GM18517 (cell line): ENCODE measurements around the gene RRM2.
"Not testable (repeated sequence)": the region's sequence is repeated elsewhere in the genome, so short reads cannot be mapped to it uniquely, and the experiment has no call there.

ENCODE experiments used
- ATAC-seq: cut with Tn5 transposase; IDR thresholded peaks from one replicate; pipeline ENCODE4 v1.9.1; 2021; ENCODE audit warnings: mild to moderate bottlenecking, moderate library complexity; ENCODE audit not compliant: unreplicated experiment

The RRM2 gene

GRCh38 chr2:10132043-10132575, 9.6 kb downstream of the RRM2 start:
- no peak for ATAC-seq

DNA sequence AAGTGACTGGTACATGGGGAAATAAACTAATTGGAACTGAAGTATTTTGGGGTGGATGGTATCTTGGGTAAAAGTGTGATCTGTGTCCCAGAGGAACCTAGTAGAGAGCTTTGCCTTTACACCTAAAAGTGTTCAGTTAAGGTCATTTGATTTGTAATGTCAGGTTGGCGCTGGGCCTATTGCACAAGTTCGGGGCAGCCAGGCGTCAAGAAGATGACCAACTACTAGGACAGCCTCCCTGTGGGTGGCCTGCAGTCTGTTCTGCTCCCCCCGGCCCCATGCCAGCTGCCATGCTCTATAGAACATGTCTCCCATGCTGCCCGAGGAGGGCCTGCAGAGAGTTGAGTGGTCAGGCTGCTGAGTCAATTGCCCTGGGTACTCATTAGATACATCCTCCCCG, 10.1 kb downstream of the RRM2 start:
- no peak for ATAC-seq

DNA sequence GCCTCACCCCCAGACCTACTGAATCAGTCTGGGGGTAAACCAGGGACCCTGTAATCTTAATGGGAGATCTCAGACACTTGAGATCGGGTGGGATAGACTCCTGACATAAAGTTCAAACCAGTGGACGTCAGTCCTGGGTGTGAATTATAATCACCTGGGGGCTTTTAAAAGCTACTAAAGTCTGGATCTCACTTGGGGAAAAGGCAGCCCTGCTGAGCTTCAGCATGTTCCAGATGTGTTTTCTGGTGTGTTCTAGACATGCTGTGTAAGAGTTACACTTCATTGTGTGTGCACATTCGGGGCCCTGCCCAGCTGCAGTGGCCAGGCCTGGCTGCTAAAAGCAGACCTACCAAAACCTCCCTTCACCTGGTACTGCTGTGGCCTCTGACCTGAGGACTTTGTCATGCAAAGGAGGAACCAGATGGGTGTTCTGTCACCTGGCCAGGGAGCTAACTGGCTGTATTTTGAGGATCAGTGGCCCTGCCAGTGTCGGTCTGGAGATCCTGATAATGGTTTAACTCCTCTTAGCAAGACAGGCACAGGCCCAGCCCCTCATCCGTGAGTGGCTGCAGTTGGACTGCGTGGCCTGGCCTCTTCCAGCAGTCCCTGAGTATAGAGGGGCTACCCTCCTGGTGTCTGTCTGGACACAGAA, 10.6 kb downstream of the RRM2 start:
- no peak for ATAC-seq

GRCh38 chr2:10135296-10136089, 13.0 kb downstream of the RRM2 start:
- no peak for ATAC-seq

DNA sequence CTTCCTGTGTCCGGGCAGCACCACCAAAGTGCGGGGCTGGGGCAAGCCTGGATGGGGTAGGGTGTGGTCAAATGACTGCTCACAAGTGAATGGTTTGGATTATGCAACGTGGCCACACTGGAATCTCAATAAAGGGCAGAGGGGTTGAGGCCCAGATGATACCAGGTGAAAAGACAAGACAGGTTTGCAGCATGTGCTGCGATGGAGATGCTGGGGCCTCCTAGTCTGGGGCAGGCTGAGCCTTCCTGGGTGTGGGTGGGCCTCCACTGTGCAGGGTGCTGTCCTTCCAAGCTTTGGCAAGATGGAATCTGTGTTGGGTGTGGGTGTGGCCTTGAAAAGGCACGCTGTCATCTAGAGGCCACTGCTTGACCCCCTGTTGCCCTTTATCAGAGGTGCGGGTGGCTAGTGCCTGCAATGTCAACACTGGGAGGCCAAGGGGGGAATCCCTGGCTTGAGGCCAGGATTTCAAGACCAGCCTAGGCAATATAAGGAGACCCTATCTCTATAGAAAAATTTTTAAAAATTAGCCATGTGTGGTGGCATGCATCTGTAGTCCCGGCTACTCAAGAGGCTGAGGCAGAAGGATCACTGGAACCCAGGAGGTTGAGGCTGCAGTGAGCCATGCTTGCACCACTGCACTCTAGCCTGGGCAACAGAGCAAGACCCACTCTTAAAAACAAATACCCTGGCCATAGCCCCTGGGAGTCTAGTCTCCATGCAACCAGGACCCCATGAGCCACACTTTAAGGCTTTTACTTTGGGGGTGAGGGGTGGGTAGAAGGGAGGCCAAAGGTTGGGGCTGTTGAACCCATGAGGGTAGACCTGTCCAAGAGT, 13.8 kb downstream of the RRM2 start:
- no peak for ATAC-seq

- ATAC-seq = no peak
These were observed 14.7 kb downstream of the RRM2 start for GRCh38 chr2:10137053-10137843.

DNA sequence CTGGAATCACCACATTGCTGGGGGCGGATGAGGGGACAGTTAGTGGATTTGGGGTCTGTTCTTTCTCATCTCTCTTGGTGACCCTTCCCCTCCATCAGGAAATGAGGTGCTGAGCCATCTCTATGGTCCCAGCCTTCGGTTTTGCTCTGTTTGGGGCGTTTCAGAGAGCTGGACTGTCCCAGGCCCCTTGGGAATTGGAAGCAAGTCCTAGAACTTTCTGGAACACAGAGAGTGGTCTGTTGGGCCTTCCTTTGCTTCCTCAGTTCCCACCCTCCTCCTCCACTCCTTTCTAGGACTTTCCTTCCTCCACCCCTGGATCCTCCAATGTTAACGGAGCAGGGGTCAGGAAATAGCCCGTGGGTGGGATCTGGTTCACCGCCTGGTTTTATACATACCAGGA, 17.0 kb downstream of the RRM2 start:
- ATAC-seq = no peak

DNA sequence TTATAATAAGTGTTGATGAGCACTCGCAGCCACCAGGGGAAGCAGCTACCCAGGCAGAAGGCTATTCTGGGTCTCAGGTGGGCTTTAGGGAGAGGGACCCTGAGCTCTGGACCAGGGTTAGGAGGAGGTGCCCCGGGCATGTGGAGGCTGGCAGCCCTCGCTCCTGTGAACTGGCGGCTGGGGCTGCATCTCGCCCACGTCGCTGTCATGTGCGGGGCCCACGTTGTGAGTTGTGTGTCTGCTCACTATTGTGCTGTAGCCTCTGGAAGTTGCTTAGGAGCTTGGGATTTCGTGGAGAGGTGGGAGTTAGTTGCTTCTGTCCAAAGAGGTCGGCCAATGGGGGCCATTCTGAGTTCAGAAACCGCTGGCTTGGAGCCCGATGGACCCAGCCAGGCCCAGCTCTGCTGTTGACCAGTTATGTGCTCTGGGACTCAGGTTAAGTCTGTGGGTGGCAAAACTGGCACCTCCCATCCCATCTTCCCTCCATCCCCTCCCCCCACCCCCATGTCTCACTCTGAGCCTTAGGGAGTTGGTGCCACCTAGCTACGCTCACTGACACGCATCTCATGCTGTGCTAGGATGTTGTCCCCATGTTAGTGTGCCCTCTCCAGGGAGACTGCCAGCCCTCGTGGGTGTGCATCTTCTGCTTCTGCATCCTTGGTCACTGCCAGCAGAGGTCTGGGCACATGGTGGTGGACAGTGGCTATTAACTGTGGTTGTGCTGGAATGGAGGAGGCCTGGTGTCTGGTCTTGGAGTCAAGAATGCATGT, 18.5 kb downstream of the RRM2 start:
- ATAC-seq = no peak

DNA sequence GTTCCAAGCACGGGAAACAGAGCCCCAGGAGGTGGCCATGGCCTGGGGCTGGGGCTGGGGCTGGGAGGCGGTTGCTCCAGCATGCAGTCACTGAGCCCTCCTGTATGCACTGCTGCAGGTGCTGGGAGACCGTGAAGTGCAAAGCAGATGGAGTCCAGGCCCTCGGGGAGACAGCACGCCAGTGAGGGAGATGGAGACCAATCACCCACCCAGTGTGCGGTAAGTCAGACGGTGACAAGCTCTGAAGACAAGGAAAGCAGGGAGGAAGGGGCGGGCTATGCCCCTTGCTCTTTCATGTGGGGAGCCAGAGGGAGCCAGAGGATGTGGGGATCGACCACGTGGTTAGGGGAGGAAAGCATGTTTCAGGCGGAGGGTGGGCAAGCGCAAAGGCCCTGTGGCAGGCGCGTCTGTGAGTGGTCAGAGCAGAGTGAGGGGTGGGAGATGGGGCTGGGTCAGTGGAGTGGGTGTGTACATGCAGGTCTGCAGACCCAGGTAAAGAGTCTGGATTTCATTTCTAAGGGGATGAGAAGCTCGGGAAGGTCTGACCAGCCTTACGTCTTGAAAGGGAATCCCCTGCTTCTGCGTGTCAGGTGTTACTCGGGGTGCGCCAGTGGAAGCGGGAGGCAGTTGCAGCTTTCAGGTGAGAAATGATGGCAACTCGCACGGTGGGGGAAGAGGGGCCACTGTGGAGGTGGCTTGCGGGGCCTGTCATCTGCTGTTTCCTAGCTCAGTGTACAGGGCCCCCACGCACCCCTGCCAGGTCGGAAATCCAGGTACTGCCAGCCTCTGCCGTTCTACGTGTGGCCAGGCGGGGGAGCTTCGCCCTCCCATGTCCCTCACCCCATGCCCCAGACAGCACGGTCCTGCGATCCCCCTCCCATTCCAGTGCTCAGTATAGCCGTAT, 19.4 kb downstream of the RRM2 start:
- no peak for ATAC-seq

- no peak for ATAC-seq
These were observed 20.1 kb downstream of the RRM2 start for GRCh38 chr2:10142640-10142965.

GRCh38 chr2:10144771-10145518, 22.4 kb downstream of the RRM2 start:
- ATAC-seq = no peak

DNA sequence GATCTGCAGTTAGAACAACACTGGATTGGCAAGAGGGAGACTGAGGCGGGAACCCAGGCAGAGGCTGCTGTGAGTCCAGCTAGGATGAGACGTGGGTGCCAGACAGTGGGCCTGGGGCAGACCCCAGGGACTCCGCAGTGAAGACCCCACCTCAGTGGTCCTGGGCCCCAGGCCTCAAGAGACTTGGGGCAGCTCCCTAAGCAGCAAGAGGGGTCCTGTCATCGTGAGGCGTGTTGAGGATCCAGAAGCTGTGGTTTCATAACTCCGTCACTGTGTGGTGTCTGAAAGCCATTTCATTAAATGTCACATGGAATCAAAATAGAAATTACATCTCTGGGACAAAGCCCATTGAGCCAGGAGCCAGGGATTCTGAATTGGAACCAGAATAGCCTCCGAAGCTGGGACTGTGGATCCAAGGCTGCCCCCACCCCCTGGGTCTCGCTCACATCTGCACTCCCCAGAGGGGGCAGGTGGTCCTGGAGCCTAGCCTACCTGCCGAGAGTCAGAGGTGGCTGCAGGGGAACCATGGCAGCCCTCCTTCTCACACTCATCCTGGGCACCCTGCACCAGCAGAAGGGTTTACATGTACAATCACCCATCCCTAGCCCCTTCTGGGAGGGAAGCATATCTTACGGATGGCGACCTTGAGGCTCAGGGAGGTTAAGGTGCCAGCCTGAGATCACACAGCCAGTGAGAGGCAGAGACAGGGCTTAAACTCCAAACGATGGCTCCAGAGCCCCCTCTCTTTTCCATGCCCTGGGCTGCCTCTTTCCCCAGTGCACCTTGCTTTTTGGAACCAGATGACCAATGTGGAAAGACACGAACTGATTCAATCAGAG, 23.2 kb downstream of the RRM2 start:
- ATAC-seq = no peak

GRCh38 chr2:10146366-10147005, 23.9 kb downstream of the RRM2 start:
- ATAC-seq = no peak

GRCh38 chr2:10147050-10147660, 24.6 kb downstream of the RRM2 start:
- not testable (repeated sequence) for ATAC-seq

DNA sequence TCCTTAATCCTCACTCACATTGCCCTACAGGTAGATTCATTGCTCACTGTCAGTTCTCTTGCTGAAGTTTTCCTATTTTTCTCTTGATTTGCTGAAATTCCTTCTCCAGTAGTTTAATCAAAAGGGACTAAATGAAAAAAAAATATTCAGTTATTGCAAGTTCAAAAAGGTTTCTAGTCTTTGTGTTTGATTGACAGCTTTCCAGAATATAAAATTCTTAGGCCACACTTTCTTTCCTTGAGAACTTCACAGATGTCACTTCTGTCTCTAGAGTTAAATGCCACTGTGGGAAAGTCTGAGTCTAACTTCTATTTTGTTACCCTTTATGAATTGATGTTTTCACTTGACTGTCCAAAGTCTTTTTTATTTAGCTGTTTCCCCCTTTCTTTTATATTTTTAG, 25.7 kb downstream of the RRM2 start:
- no peak for ATAC-seq

GRCh38 chr2:10149635-10150034, 27.1 kb downstream of the RRM2 start:
- ATAC-seq = no peak
